ENCODE data around the gene TANC1. TPM values are rescaled to one million over a fixed set of nuclear protein-coding genes. Genes with fewer than 3 reads are reported as not detected.

TANC1 gene
- total and polyA plus RNA-seq, 2 donors (not counting 3 experiments of a cell fraction or from before 2014, with no cell fraction given): 58.9 to 99.4 TPM

DNA sequence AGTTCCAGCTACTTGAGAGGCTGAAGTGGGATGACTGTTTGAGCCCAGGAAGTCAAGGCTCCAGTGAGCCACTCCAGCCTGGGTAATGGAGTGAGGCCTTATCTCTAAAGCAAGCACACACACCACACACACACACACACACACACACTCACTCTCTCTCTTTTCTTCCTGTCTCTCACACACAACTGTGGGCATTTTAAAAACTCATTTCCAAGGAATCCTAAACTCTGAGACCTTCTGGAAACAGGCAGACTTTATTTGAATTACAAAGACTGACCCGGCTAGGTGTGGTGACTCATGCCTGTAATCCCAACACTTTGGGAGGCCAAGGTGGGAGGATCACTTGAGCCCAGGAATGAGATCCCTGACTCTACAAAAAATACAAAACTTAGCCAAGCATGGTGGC lies 296.7 kb downstream of the TANC1 start:
- BruUV-seq (replicated peaks): no TSS peak
- H4K20me1 ChIP-seq (replicated peaks; ENCODE audit: control insufficient read depth, extremely low read depth, insufficient read depth, low read length): no peaks in the 10 kb centered on the region
- no peaks in the 10 kb centered on the region for H3K27me3 ChIP-seq (ENCODE audit: control insufficient read depth in 2 of 2, insufficient read depth in 2 of 2, low read length in 2 of 2)
- no peaks in the 10 kb centered on the region for H3K79me2 ChIP-seq (ENCODE audit: control insufficient read depth, insufficient read depth, low read length)
- no peak for FAIRE-seq
- no peak for DNase-seq (ENCODE audit: low read depth, low spot score)
- H3K9ac ChIP-seq (replicated peaks; ENCODE audit: extremely low read depth, insufficient read depth, low read length): no peak overlapping the region
- H3K9me1 ChIP-seq (replicated peaks; ENCODE audit: control insufficient read depth, extremely low read depth, insufficient read depth, low read length): no peaks in the 10 kb centered on the region
- dilution Hi-C loops (cut with MboI; ENCODE audit: extremely low pct_ligation_motif_present, low sequenced_read_pairs): no loop called here
- no peaks in the 10 kb centered on the region for H3K36me3 ChIP-seq (ENCODE audit: control insufficient read depth in 2 of 2, extremely low read depth in 1 of 2, insufficient read depth in 2 of 2, low read length in 2 of 2)
- H3K4me3 ChIP-seq (replicated peaks in 1 of 3; ENCODE audit: insufficient read depth in 1 of 3, low read depth in 1 of 3, low read length in 3 of 3): no peak overlapping the region
- CTCF ChIA-PET: no interaction called here
- peaks cover 7% of the 10 kb centered on the region for H3K4me1 ChIP-seq (ENCODE audit: control insufficient read depth, extremely low read depth, insufficient read depth, low read length)
- POLR2A ChIA-PET: no interaction called here
- intact Hi-C loops (cut with micrococcal nuclease): no loop called here
- no peaks in the 10 kb centered on the region for H3K9me3 ChIP-seq (replicated peaks; ENCODE audit: control insufficient read depth, insufficient read depth, low read length)
- no peak overlapping the region for H2AFZ ChIP-seq (ENCODE audit: low read depth, low read length)
- TF ChIP-seq EZH2 (IDR thresholded peaks at IDR 0.05; ENCODE audit: borderline replicate concordance, low read depth, low read length, severe bottlenecking): no peak
- peak; percentile 12 for TF ChIP-seq GATA2 (IDR thresholded peaks at IDR 0.05; ENCODE audit: insufficient read depth, insufficient read length, low read depth, low read length)
- no peak overlapping the region for H3K27ac ChIP-seq (ENCODE audit: insufficient read depth, low read depth, low read length)
- no peak overlapping the region for H3K4me2 ChIP-seq (ENCODE audit: insufficient read depth, low read length)

DNA sequence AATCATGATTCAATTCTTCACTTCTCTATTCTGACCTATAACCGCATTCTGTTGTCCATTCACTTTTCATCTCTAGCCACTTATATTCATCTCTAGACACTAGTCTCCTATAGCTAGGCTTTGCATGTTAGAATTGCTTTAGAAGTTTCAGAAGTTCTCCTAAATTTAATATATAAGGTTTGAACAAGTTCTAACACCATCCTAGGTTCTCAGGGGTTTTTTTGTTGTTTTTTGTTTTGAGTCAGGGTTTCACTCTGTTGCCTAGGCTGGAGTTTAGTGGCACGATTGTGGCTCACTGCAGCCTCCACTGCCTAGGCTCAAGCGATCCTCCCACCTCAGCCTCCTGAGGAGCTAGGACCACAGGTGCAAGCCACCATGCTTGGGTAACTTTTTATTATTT lies 298.1 kb downstream of the TANC1 start:
- POLR2A ChIA-PET: no interaction called here
- dilution Hi-C loops (cut with MboI; ENCODE audit: extremely low pct_ligation_motif_present, low sequenced_read_pairs) (no loop called here), intact Hi-C loops (cut with micrococcal nuclease) (no loop called here)
- Histone ChIP-seq H3K36me3 (ENCODE audit: control insufficient read depth in 2 of 2, extremely low read depth in 1 of 2, insufficient read depth in 2 of 2, low read length in 2 of 2) (no peaks in the 10 kb centered on the region), H3K9me3 (replicated peaks; ENCODE audit: control insufficient read depth, insufficient read depth, low read length) (no peaks in the 10 kb centered on the region), H4K20me1 (replicated peaks; ENCODE audit: control insufficient read depth, extremely low read depth, insufficient read depth, low read length) (no peaks in the 10 kb centered on the region), H3K9me1 (replicated peaks; ENCODE audit: control insufficient read depth, extremely low read depth, insufficient read depth, low read length) (no peaks in the 10 kb centered on the region), H3K9ac (replicated peaks; ENCODE audit: extremely low read depth, insufficient read depth, low read length) (no peak overlapping the region), H3K27me3 (ENCODE audit: control insufficient read depth in 2 of 2, insufficient read depth in 2 of 2, low read length in 2 of 2) (no peaks in the 10 kb centered on the region), H2AFZ (ENCODE audit: low read depth, low read length) (no peak overlapping the region), H3K27ac (ENCODE audit: insufficient read depth, low read depth, low read length) (no peak overlapping the region), H3K4me1 (ENCODE audit: control insufficient read depth, extremely low read depth, insufficient read depth, low read length) (peaks cover 7% of the 10 kb centered on the region), H3K79me2 (ENCODE audit: control insufficient read depth, insufficient read depth, low read length) (no peaks in the 10 kb centered on the region), H3K4me3 (replicated peaks in 1 of 3; ENCODE audit: insufficient read depth in 1 of 3, low read depth in 1 of 3, low read length in 3 of 3) (no peak overlapping the region), H3K4me2 (ENCODE audit: insufficient read depth, low read length) (no peak overlapping the region)
- CTCF ChIA-PET: no interaction called here
- BruUV-seq (replicated peaks): no TSS peak
- DNase-seq (ENCODE audit: low read depth, low spot score) (no peak), FAIRE-seq (no peak)
- no peak for TF ChIP-seq EZH2 (IDR thresholded peaks at IDR 0.05; ENCODE audit: borderline replicate concordance, low read depth, low read length, severe bottlenecking)
- no peak for TF ChIP-seq POLR2A (IDR thresholded peaks at IDR 0.05; ENCODE audit: low read depth, low read length)
